Measurements from ENCODE around the gene BMPR1A. TPM values are rescaled to one million over a fixed set of nuclear protein-coding genes. Genes with fewer than 3 reads are reported as not detected.
A peak's percentile ranks its signal among the peaks of the same experiment; 100 is the strongest.
"Not testable (repeated sequence)": the region's sequence is repeated elsewhere in the genome, so short reads cannot be mapped to it uniquely, and the experiment has no call there.

The BMPR1A gene
- total RNA-seq, 1 donor from 2014 or later, result 42.3 TPM

GRCh38 chr10:86862786-86863483 is 106.5 kb downstream of the BMPR1A start:
- H3K4me3 ChIP-seq (ENCODE audit: low read length in 3 of 3), result no peak overlapping the region
- no peaks in the 10 kb centered on the region for H3K9me3 ChIP-seq (ENCODE audit: control insufficient read depth in 3 of 3, low read length in 3 of 3)
- H3K36me3 ChIP-seq (ENCODE audit: control insufficient read depth in 3 of 3, insufficient read depth in 3 of 3, low read length in 3 of 3), result no peaks in the 10 kb centered on the region
- H3K9ac ChIP-seq (ENCODE audit: low read depth in 1 of 3, low read length in 3 of 3), result no peak overlapping the region
- no peaks in the 10 kb centered on the region for H3K27me3 ChIP-seq (ENCODE audit: control insufficient read depth in 3 of 3, insufficient read depth in 3 of 3, low read length in 3 of 3)
- peaks cover 6 to 13% (median 10%) of the 10 kb centered on the region in 3 donors for H3K4me1 ChIP-seq (ENCODE audit: control insufficient read depth in 3 of 3, insufficient read depth in 3 of 3, low read length in 3 of 3)
- H3K27ac ChIP-seq (ENCODE audit: low read depth, low read length), result peak overlapping the region; percentile 17

GRCh38 chr10:86863484-86863842 is 107.0 kb downstream of the BMPR1A start:
- Histone ChIP-seq H3K27me3 (ENCODE audit: control insufficient read depth in 3 of 3, insufficient read depth in 3 of 3, low read length in 3 of 3) (no peaks in the 10 kb centered on the region), H3K27ac (ENCODE audit: low read depth, low read length) (no peak overlapping the region), H3K9ac (ENCODE audit: low read depth in 1 of 3, low read length in 3 of 3) (no peak overlapping the region), H3K9me3 (ENCODE audit: control insufficient read depth in 3 of 3, low read length in 3 of 3) (no peaks in the 10 kb centered on the region), H3K36me3 (ENCODE audit: control insufficient read depth in 3 of 3, insufficient read depth in 3 of 3, low read length in 3 of 3) (no peaks in the 10 kb centered on the region), H3K4me3 (ENCODE audit: low read length in 3 of 3) (no peak overlapping the region), H3K4me1 (ENCODE audit: control insufficient read depth in 3 of 3, insufficient read depth in 3 of 3, low read length in 3 of 3) (peaks cover 6 to 13% (median 12%) of the 10 kb centered on the region in 3 donors)

GRCh38 chr10:86865011-86865811 is 108.8 kb downstream of the BMPR1A start:
- H3K27ac ChIP-seq (ENCODE audit: low read depth, low read length); H3K36me3 ChIP-seq (ENCODE audit: control insufficient read depth in 3 of 3, insufficient read depth in 3 of 3, low read length in 3 of 3): not testable (repeated sequence)
- peaks cover 6 to 13% (median 13%) of the 10 kb centered on the region in 3 donors for H3K4me1 ChIP-seq (ENCODE audit: control insufficient read depth in 3 of 3, insufficient read depth in 3 of 3, low read length in 3 of 3)

GRCh38 chr10:86867149-86867548 is 110.7 kb downstream of the BMPR1A start:
- no peaks in the 10 kb centered on the region for H3K27me3 ChIP-seq (ENCODE audit: control insufficient read depth in 3 of 3, insufficient read depth in 3 of 3, low read length in 3 of 3)
- H3K36me3 ChIP-seq (ENCODE audit: control insufficient read depth in 3 of 3, insufficient read depth in 3 of 3, low read length in 3 of 3), result no peaks in the 10 kb centered on the region
- H3K9ac ChIP-seq (ENCODE audit: low read depth in 1 of 3, low read length in 3 of 3), result no peak overlapping the region
- H3K4me1 ChIP-seq (ENCODE audit: control insufficient read depth in 3 of 3, insufficient read depth in 3 of 3, low read length in 3 of 3), result peaks cover 10 to 13% (median 13%) of the 10 kb centered on the region in 3 donors
- no peak overlapping the region for H3K27ac ChIP-seq (ENCODE audit: low read depth, low read length)
- H3K4me3 ChIP-seq (ENCODE audit: low read length in 3 of 3), result no peak overlapping the region
- no peaks in the 10 kb centered on the region for H3K9me3 ChIP-seq (ENCODE audit: control insufficient read depth in 3 of 3, low read length in 3 of 3)

More at GRCh38 chr10:86865011-86865811, 108.8 kb downstream of the BMPR1A start:
- peak overlapping the region in 1 of 3 donors; percentile 14 for H3K9ac ChIP-seq (ENCODE audit: low read depth in 1 of 3, low read length in 3 of 3)
- not testable (repeated sequence) for H3K4me3 ChIP-seq (ENCODE audit: low read length in 3 of 3); H3K9me3 ChIP-seq (ENCODE audit: control insufficient read depth in 3 of 3, low read length in 3 of 3); H3K27me3 ChIP-seq (ENCODE audit: control insufficient read depth in 3 of 3, insufficient read depth in 3 of 3, low read length in 3 of 3)

GRCh38 chr10:86868353-86868752 is 111.9 kb downstream of the BMPR1A start:
- no peak overlapping the region for H3K27ac ChIP-seq (ENCODE audit: low read depth, low read length)
- no peaks in the 10 kb centered on the region for H3K36me3 ChIP-seq (ENCODE audit: control insufficient read depth in 3 of 3, insufficient read depth in 3 of 3, low read length in 3 of 3)
- no peak overlapping the region for H3K9ac ChIP-seq (ENCODE audit: low read depth in 1 of 3, low read length in 3 of 3)
- H3K27me3 ChIP-seq (ENCODE audit: control insufficient read depth in 3 of 3, insufficient read depth in 3 of 3, low read length in 3 of 3), result no peaks in the 10 kb centered on the region
- H3K4me3 ChIP-seq (ENCODE audit: low read length in 3 of 3), result no peak overlapping the region
- H3K9me3 ChIP-seq (ENCODE audit: control insufficient read depth in 3 of 3, low read length in 3 of 3), result no peaks in the 10 kb centered on the region
- H3K4me1 ChIP-seq (ENCODE audit: control insufficient read depth in 3 of 3, insufficient read depth in 3 of 3, low read length in 3 of 3), result peaks cover 14 to 16% (median 15%) of the 10 kb centered on the region in 3 donors

GRCh38 chr10:86870679-86871078 is 114.3 kb downstream of the BMPR1A start:
- H3K4me1 ChIP-seq (ENCODE audit: control insufficient read depth in 3 of 3, insufficient read depth in 3 of 3, low read length in 3 of 3), result peaks cover 9 to 11% (median 9%) of the 10 kb centered on the region in 3 donors
- no peak overlapping the region for H3K4me3 ChIP-seq (ENCODE audit: low read length in 3 of 3)
- no peak overlapping the region for H3K9ac ChIP-seq (ENCODE audit: low read depth in 1 of 3, low read length in 3 of 3)
- no peak overlapping the region for H3K27ac ChIP-seq (ENCODE audit: low read depth, low read length)
- H3K36me3 ChIP-seq (ENCODE audit: control insufficient read depth in 3 of 3, insufficient read depth in 3 of 3, low read length in 3 of 3), result no peaks in the 10 kb centered on the region
- no peaks in the 10 kb centered on the region for H3K9me3 ChIP-seq (ENCODE audit: control insufficient read depth in 3 of 3, low read length in 3 of 3)
- no peaks in the 10 kb centered on the region for H3K27me3 ChIP-seq (ENCODE audit: control insufficient read depth in 3 of 3, insufficient read depth in 3 of 3, low read length in 3 of 3)

- Histone ChIP-seq H3K4me3 (ENCODE audit: low read length in 3 of 3) (no peak overlapping the region), H3K27ac (ENCODE audit: low read depth, low read length) (no peak overlapping the region), H3K9me3 (ENCODE audit: control insufficient read depth in 3 of 3, low read length in 3 of 3) (no peaks in the 10 kb centered on the region), H3K9ac (ENCODE audit: low read depth in 1 of 3, low read length in 3 of 3) (no peak overlapping the region), H3K4me1 (ENCODE audit: control insufficient read depth in 3 of 3, insufficient read depth in 3 of 3, low read length in 3 of 3) (peaks cover 5 to 8% (median 6%) of the 10 kb centered on the region in 3 donors), H3K36me3 (ENCODE audit: control insufficient read depth in 3 of 3, insufficient read depth in 3 of 3, low read length in 3 of 3) (peaks cover 0 to 5% (median 0%) of the 10 kb centered on the region in 3 donors), H3K27me3 (ENCODE audit: control insufficient read depth in 3 of 3, insufficient read depth in 3 of 3, low read length in 3 of 3) (no peaks in the 10 kb centered on the region)
Observed at GRCh38 chr10:86871563-86872183, 115.3 kb downstream of the BMPR1A start.

- peaks cover 0 to 6% (median 0%) of the 10 kb centered on the region in 3 donors for H3K36me3 ChIP-seq (ENCODE audit: control insufficient read depth in 3 of 3, insufficient read depth in 3 of 3, low read length in 3 of 3)
- H3K4me3 ChIP-seq (ENCODE audit: low read length in 3 of 3), result no peak overlapping the region
- no peak overlapping the region for H3K9ac ChIP-seq (ENCODE audit: low read depth in 1 of 3, low read length in 3 of 3)
- H3K27me3 ChIP-seq (ENCODE audit: control insufficient read depth in 3 of 3, insufficient read depth in 3 of 3, low read length in 3 of 3), result no peaks in the 10 kb centered on the region
- no peak overlapping the region for H3K27ac ChIP-seq (ENCODE audit: low read depth, low read length)
- peaks cover 5 to 8% (median 6%) of the 10 kb centered on the region in 3 donors for H3K4me1 ChIP-seq (ENCODE audit: control insufficient read depth in 3 of 3, insufficient read depth in 3 of 3, low read length in 3 of 3)
- no peaks in the 10 kb centered on the region for H3K9me3 ChIP-seq (ENCODE audit: control insufficient read depth in 3 of 3, low read length in 3 of 3)
Observed at GRCh38 chr10:86872757-86873156, 116.3 kb downstream of the BMPR1A start.

- Histone ChIP-seq H3K9me3 (ENCODE audit: control insufficient read depth in 3 of 3, low read length in 3 of 3) (no peaks in the 10 kb centered on the region), H3K4me1 (ENCODE audit: control insufficient read depth in 3 of 3, insufficient read depth in 3 of 3, low read length in 3 of 3) (peaks cover 2 to 6% (median 5%) of the 10 kb centered on the region in 3 donors), H3K27me3 (ENCODE audit: control insufficient read depth in 3 of 3, insufficient read depth in 3 of 3, low read length in 3 of 3) (no peaks in the 10 kb centered on the region), H3K4me3 (ENCODE audit: low read length in 3 of 3) (no peak overlapping the region), H3K27ac (ENCODE audit: low read depth, low read length) (no peak overlapping the region), H3K36me3 (ENCODE audit: control insufficient read depth in 3 of 3, insufficient read depth in 3 of 3, low read length in 3 of 3) (peaks cover 0 to 6% (median 4%) of the 10 kb centered on the region in 3 donors), H3K9ac (ENCODE audit: low read depth in 1 of 3, low read length in 3 of 3) (no peak overlapping the region)
Observed at GRCh38 chr10:86876748-86877147, 120.3 kb downstream of the BMPR1A start.
